22Rv1 (cell line): ENCODE results near the gene DUS4L.

Experiments
- CTCF ChIP-seq: fragments of 450-650 bp; IDR thresholded peaks from 2 replicates; pipeline ENCODE4 v1.5.1; 2017; ENCODE audit warnings: mild to moderate bottlenecking
- ZFX ChIP-seq: fragments of 450-650 bp; IDR thresholded peaks from 2 replicates; pipeline ENCODE4 v1.6.1; 2017; ENCODE audit warnings: antibody characterized with exemption, borderline replicate concordance

DNA sequence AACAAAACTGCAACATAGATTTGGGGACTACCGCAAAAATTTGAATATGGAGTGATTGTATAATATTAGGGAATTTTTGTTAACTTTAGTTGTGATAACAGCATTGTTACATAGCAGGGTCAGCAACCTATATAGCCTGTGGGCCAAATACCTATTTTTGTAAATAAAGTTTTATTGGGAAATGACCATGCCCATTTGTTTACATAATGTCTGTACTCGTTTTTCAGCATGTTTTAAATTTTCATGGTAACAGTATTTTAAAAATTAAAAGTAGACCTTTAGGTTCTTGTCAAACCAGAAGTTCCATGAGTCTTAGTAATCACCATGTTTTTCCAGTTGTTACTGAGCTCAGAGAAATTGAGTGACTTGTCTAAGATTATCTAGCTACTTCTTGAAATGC is 20.9 kb downstream of the DUS4L start:
- TF ChIP-seq CTCF (no peak), ZFX (no peak)
